ENCODE results near the gene LCN12.

DNA sequence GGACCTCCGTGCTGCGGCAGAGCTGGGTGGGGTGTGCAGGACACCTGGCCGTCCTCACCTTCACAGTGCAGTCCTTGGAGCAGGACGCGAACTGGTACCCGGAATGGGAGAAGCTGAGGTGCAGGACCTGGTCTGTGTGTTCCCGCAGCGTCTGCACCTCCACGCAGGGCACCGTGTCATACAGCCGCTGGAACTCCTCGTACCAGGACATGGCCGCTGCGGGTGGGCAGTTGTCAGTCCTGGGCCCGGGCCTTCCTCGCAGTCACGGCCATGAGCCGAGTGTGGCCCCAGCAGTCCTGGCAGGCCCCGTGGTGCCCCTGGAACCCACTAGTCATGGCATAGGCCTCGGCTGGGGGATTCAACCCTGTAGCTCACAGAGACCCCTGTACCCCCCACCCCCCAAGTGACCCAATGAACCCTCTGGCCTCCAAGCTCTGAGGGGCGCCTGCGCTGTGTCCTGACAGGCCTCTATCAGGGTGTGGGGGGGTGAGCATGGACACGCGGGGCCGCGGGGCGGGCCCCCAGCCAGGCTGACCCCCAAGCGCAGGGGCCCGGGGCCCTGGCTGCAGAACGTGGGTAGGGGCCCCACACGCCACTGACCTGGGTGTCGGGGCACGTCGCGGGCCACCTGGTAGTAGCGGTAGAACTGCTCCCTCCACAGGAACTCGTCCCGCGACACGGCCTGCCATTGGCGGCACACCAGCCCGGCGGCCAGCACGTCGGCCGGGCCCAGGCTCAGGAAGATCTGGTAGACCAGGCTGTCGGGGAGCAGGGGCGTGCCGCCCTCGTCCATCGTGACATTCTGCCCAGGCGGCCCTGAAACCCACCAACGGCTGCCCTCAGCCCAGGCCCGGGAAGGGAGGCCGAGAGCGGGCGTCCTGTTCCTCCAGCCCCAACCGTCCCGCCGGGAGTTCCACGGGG, 8.5 kb upstream of the LCN12 start:
- TF ChIP-seq GATA2 (IDR thresholded peaks at IDR 0.05; ENCODE audit: low read depth, low read length) (no peak), GATA3 (IDR thresholded peaks at IDR 0.05; ENCODE audit: low read depth, low read length) (no peak)

All from SH-SY5Y (cell line).